ENCODE measurements around the gene UBXN6.

The UBXN6 gene

GRCh38 chr19:4429771-4430171 lies 27.8 kb downstream of the UBXN6 start:
- FAIRE-seq (no peak), DNase-seq (ENCODE audit: insufficient read length, low spot score) (no peak)
- no peak for TF ChIP-seq POLR2A (IDR thresholded peaks at IDR 0.05; ENCODE audit: low read depth, low read length)

- DNase-seq (ENCODE audit: insufficient read length, low spot score) (no peak), FAIRE-seq (no peak)
- no peak for TF ChIP-seq POLR2A (IDR thresholded peaks at IDR 0.05; ENCODE audit: low read depth, low read length)
These were observed 28.3 kb downstream of the UBXN6 start for GRCh38 chr19:4429256-4429655.

- DNase-seq (ENCODE audit: insufficient read length, low spot score) (no peak), FAIRE-seq (no peak)
- no peak for TF ChIP-seq POLR2A (IDR thresholded peaks at IDR 0.05; ENCODE audit: low read depth, low read length)
These were observed 29.1 kb downstream of the UBXN6 start for GRCh38 chr19:4428326-4428975.

- FAIRE-seq (no peak), DNase-seq (ENCODE audit: insufficient read length, low spot score) (no peak)
- TF ChIP-seq POLR2A (IDR thresholded peaks at IDR 0.05; ENCODE audit: low read depth, low read length), result no peak
These were observed 32.1 kb downstream of the UBXN6 start for GRCh38 chr19:4425537-4425936.

- DNase-seq (ENCODE audit: insufficient read length, low spot score) (no peak), FAIRE-seq (no peak)
- no peak for TF ChIP-seq POLR2A (IDR thresholded peaks at IDR 0.05; ENCODE audit: low read depth, low read length)
These were observed 34.0 kb downstream of the UBXN6 start for GRCh38 chr19:4423416-4424126.

GRCh38 chr19:4416268-4416667 lies 41.3 kb downstream of the UBXN6 start:
- no peak for FAIRE-seq
- no peak for TF ChIP-seq POLR2A (IDR thresholded peaks at IDR 0.05; ENCODE audit: low read depth, low read length)

GRCh38 chr19:4415352-4415751 lies 42.2 kb downstream of the UBXN6 start:
- no peak for FAIRE-seq
- no peak for DNase-seq (ENCODE audit: insufficient read length, low spot score)
- no peak for TF ChIP-seq POLR2A (IDR thresholded peaks at IDR 0.05; ENCODE audit: low read depth, low read length)

More at GRCh38 chr19:4416268-4416667, 41.3 kb downstream of the UBXN6 start:
- no peak for DNase-seq (ENCODE audit: insufficient read length, low spot score)

- DNase-seq (ENCODE audit: insufficient read length, low spot score), result no peak
- FAIRE-seq, result no peak
- TF ChIP-seq POLR2A (IDR thresholded peaks at IDR 0.05; ENCODE audit: low read depth, low read length), result no peak
These were observed 42.7 kb downstream of the UBXN6 start for GRCh38 chr19:4414800-4415321.

- DNase-seq (ENCODE audit: insufficient read length, low spot score), result no peak
- no peak for TF ChIP-seq POLR2A (IDR thresholded peaks at IDR 0.05; ENCODE audit: low read depth, low read length)
- no peak for FAIRE-seq
These were observed 43.3 kb downstream of the UBXN6 start for GRCh38 chr19:4414144-4414799.

GRCh38 chr19:4413588-4413987 lies 44.0 kb downstream of the UBXN6 start:
- FAIRE-seq, result no peak
- TF ChIP-seq POLR2A (IDR thresholded peaks at IDR 0.05; ENCODE audit: low read depth, low read length), result no peak

GRCh38 chr19:4409123-4409933 lies 48.3 kb downstream of the UBXN6 start:
- DNase-seq (ENCODE audit: insufficient read length, low spot score), result no peak
- no peak for TF ChIP-seq POLR2A (IDR thresholded peaks at IDR 0.05; ENCODE audit: low read depth, low read length)
- no peak for FAIRE-seq

More at GRCh38 chr19:4413588-4413987, 44.0 kb downstream of the UBXN6 start:
- no peak for DNase-seq (ENCODE audit: insufficient read length, low spot score)

GRCh38 chr19:4406626-4407025 lies 51.0 kb downstream of the UBXN6 start:
- FAIRE-seq, result no peak
- DNase-seq (ENCODE audit: insufficient read length, low spot score), result no peak
- TF ChIP-seq POLR2A (IDR thresholded peaks at IDR 0.05; ENCODE audit: low read depth, low read length), result no peak

GRCh38 chr19:4405977-4406376 lies 51.6 kb downstream of the UBXN6 start:
- TF ChIP-seq POLR2A (IDR thresholded peaks at IDR 0.05; ENCODE audit: low read depth, low read length), result no peak
- DNase-seq (ENCODE audit: insufficient read length, low spot score), result no peak
- no peak for FAIRE-seq

Data from H54 (cell line).